Activated gamma-delta T cell treated with anti-CD3 and anti-CD28 coated beads, Interleukin-2, amount 50 U/mL, for 16 hours (primary cell): ENCODE measurements around the gene GLOD4.

Source experiments
- DNase-seq: peaks from one replicate; pipeline ENCODE4 v3.0.0-alpha.2; 2020; ENCODE audit warnings: low read depth

Gene GLOD4

GRCh38 chr17:742147-742793, 39.8 kb downstream of the GLOD4 start:
- no peak for DNase-seq

GRCh38 chr17:740240-741017, 41.7 kb downstream of the GLOD4 start:
- DNase-seq = no peak

- no peak for DNase-seq
These were observed 44.4 kb downstream of the GLOD4 start for GRCh38 chr17:737561-738113.

- no peak for DNase-seq
These were observed 48.3 kb downstream of the GLOD4 start for GRCh38 chr17:733743-734142.

- peak; percentile 7 for DNase-seq
These were observed 49.0 kb downstream of the GLOD4 start for GRCh38 chr17:732902-733720.

GRCh38 chr17:732067-732901, 49.8 kb downstream of the GLOD4 start, which contains the start of gene TLCD3A:
TLCD3A (plus strand) TSS chr17:732596; CDS start chr17:732648, 52 bp downstream.
- peak; percentile 23 for DNase-seq

GRCh38 chr17:731644-732066, 50.4 kb downstream of the GLOD4 start:
- DNase-seq = no peak

GRCh38 chr17:728911-729310, 53.2 kb downstream of the GLOD4 start:
- no peak for DNase-seq

- no peak for DNase-seq
These were observed 55.7 kb downstream of the GLOD4 start for GRCh38 chr17:726271-726919.

- no peak for DNase-seq
These were observed 56.3 kb downstream of the GLOD4 start for GRCh38 chr17:725746-726145.

GRCh38 chr17:725084-725483, 57.0 kb downstream of the GLOD4 start:
- no peak for DNase-seq

GRCh38 chr17:721540-721937, 60.5 kb downstream of the GLOD4 start:
- no peak for DNase-seq

GRCh38 chr17:720706-721539, 61.2 kb downstream of the GLOD4 start:
- DNase-seq = no peak

GRCh38 chr17:718075-718474, 64.0 kb downstream of the GLOD4 start:
- DNase-seq = no peak
